ENCODE measurements around the gene PHF21B. TPM values are rescaled to one million over a fixed set of nuclear protein-coding genes. Genes with fewer than 3 reads are reported as not detected.

The PHF21B gene
- total RNA-seq, 1 experiment from 2014 or later: 4.5 TPM

GRCh38 chr22:44914026-44914721, 95.6 kb downstream of the PHF21B start:
- no TSS peak for BruUV-seq (replicated peaks)
- ATAC-seq: no peak

GRCh38 chr22:44913198-44913983, 96.4 kb downstream of the PHF21B start:
- H3K4me3 ChIP-seq (ENCODE audit: low read depth in 2 of 2, low read length in 2 of 2): no peak overlapping the region
- POLR2A ChIA-PET: no interaction called here
- H3K27me3 ChIP-seq (ENCODE audit: control insufficient read depth, insufficient read depth, low read length): no peaks in the 10 kb centered on the region
- H3K4me1 ChIP-seq (ENCODE audit: control insufficient read depth, insufficient read depth, low read length): no peaks in the 10 kb centered on the region
- no peaks in the 10 kb centered on the region for H3K9me3 ChIP-seq (ENCODE audit: control insufficient read depth, insufficient read depth, low read depth, low read length)
- CTCF ChIA-PET: no interaction called here
- in situ Hi-C loops (cut with HindIII; ENCODE audit: low pct_unique_long_range_greater_than_20kb, low sequenced_read_pairs): no loop called here
- H3K27ac ChIP-seq (ENCODE audit: low read length): no peak overlapping the region
- TF ChIP-seq POLR2AphosphoS5 (IDR thresholded peaks at IDR 0.05; ENCODE audit: low read depth, low read length): no peak
- no peak for TF ChIP-seq CTCF (IDR thresholded peaks at IDR 0.05)
- TF ChIP-seq REST (IDR thresholded peaks at IDR 0.05; ENCODE audit: insufficient read depth in 1 of 2, low read depth in 2 of 2, low read length in 1 of 2): no peak
- no peak for TF ChIP-seq TCF7L2 (IDR thresholded peaks at IDR 0.05; ENCODE audit: low read depth, low read length)
- no peak for TF ChIP-seq SIN3A (IDR thresholded peaks at IDR 0.05; ENCODE audit: borderline replicate concordance, insufficient read depth, low read depth, low read length)
- ATAC-seq: no peak
- BruUV-seq (replicated peaks): no TSS peak
- intact Hi-C loops (cut with micrococcal nuclease; ENCODE audit: unreplicated experiment): no loop called here
- DNase-seq (ENCODE audit: low read depth, low spot score): no peak
- no peaks in the 10 kb centered on the region for H3K36me3 ChIP-seq (ENCODE audit: control insufficient read depth, insufficient read depth, low read length)

More at GRCh38 chr22:44914026-44914721, 95.6 kb downstream of the PHF21B start:
- Histone ChIP-seq H3K27me3 (ENCODE audit: control insufficient read depth, insufficient read depth, low read length) (no peaks in the 10 kb centered on the region), H3K4me3 (ENCODE audit: low read depth in 2 of 2, low read length in 2 of 2) (no peak overlapping the region), H3K27ac (ENCODE audit: low read length) (no peak overlapping the region), H3K9me3 (ENCODE audit: control insufficient read depth, insufficient read depth, low read depth, low read length) (no peaks in the 10 kb centered on the region), H3K4me1 (ENCODE audit: control insufficient read depth, insufficient read depth, low read length) (no peaks in the 10 kb centered on the region), H3K36me3 (ENCODE audit: control insufficient read depth, insufficient read depth, low read length) (no peaks in the 10 kb centered on the region)
- no peak for TF ChIP-seq REST (IDR thresholded peaks at IDR 0.05; ENCODE audit: insufficient read depth in 1 of 2, low read depth in 2 of 2, low read length in 1 of 2)
- DNase-seq (ENCODE audit: low read depth, low spot score): no peak
- CTCF ChIA-PET: no interaction called here
- in situ Hi-C loops (cut with HindIII; ENCODE audit: low pct_unique_long_range_greater_than_20kb, low sequenced_read_pairs): no loop called here
- POLR2A ChIA-PET: no interaction called here
- intact Hi-C loops (cut with micrococcal nuclease; ENCODE audit: unreplicated experiment): no loop called here
